Right lobe of liver (tissue), 6 donors: ENCODE data around the gene OR2T8. TPM values are rescaled to one million over a fixed set of nuclear protein-coding genes. Genes with fewer than 3 reads are reported as not detected.

Source experiments
- ATAC-seq, 4 donors: fragments of 200-7000 bp; cut with Tn5 transposase; one replicate each; pipeline ENCODE4 v1.9.1; 2020; ENCODE audit warnings: mild to moderate bottlenecking in 4 of 4, moderate library complexity in 4 of 4
- DNase-seq, 3 donors: peaks; one replicate each; pipeline ENCODE4 v3.0.0-alpha.2; 2020
- H3K27ac ChIP-seq, 3 donors: fragments of 200-600 bp; one replicate each; pipeline ENCODE4 v1.8.0; 2022
- H3K27me3 ChIP-seq, 2 donors: fragments of 200-600 bp; one replicate each; pipeline ENCODE4 v1.8.0; 2022
- H3K36me3 ChIP-seq, 4 donors: fragments of 200-600 bp; sonication (generic) in 1 of 4; one replicate each; pipeline versions ENCODE4 v1.5.1 to v1.8.0; 2017 to 2022; ENCODE audit warnings: control low read depth in 1 of 4
- H3K4me1 ChIP-seq, 4 donors: fragments of 200-600 bp; sonication (generic) in 1 of 4; one replicate each; pipeline versions ENCODE4 v1.5.1 to v1.8.0; 2017 to 2022; ENCODE audit warnings: control low read depth in 1 of 4
- H3K4me3 ChIP-seq, 3 donors: fragments of 200-600 bp; one replicate each; pipeline ENCODE4 v1.8.0; 2022
- H3K9me3 ChIP-seq, 4 donors: fragments of 200-600 bp; sonication (generic) in 1 of 4; one replicate each; pipeline versions ENCODE4 v1.5.1 to v1.8.0; 2017 to 2022; ENCODE audit warnings: control low read depth in 1 of 4
- CTCF ChIP-seq, 4 donors: fragments of 200-600 bp in 3 of 4; fragments of 450-650 bp in 1 of 4; IDR thresholded peaks; one replicate each; pipeline versions ENCODE4 v1.5.1 to v1.8.0; 2016 to 2022; ENCODE audit warnings: antibody characterized with exemption in 4 of 4, mild to moderate bottlenecking in 2 of 4
- POLR2A ChIP-seq: fragments of 450-650 bp; IDR thresholded peaks from one replicate; pipeline ENCODE4 v1.6.1; 2017; ENCODE audit warnings: antibody characterized with exemption, mild to moderate bottlenecking
- WGBS: methylation state at CpG from one replicate; pipeline ENCODE4 v1.1.6; 2018; ENCODE audit warnings: low coverage, low lambda C conversion rate; ENCODE audit not compliant: insufficient coverage; ENCODE audit errors: missing lambda C conversion rate; 5-methylcytosine and 5-hydroxymethylcytosine counted together
- intact Hi-C, 2 donors: fragments of 100-400 bp; cut with DNase I; formaldehyde crosslinking; loops; one replicate each; pipeline versions ENCODE4 v1.11.2 to v1.14.1; 2022
- total RNA-seq, 6 experiments: library from RNA; depleted of rRNA in 2 of 6; stranded (reverse); fragments of >200 nt in 2 of 6; fragmentation: NEBNext Ultra II Directional in 3 of 6; extraction: Animal tissue kit (Norgen Biotek cat#: 25700) in 3 of 6; gene quantifications; one replicate each; pipeline versions ENCODE4 v1.1.0 to v1.2.4, GENCODE V29; 2016 to 2023
- donor health status: DM: no; HTN: yes; CAD: no.
- donor health status: DM: no; HTN: no; CAD: no.
- donor health status: DM: no; HTN: no; CAD: no.
- donor health status: DM: no; HTN: yes; CAD: no.
- donor health status: DM: no; HTN: yes; CAD: no.

Gene OR2T8
- total RNA-seq, 6 experiments from 2014 or later: not detected

- TF ChIP-seq POLR2A (no peak), CTCF (IDR thresholded peaks at IDR 0.05) (no peak)
- no peak overlapping the region for H3K27ac ChIP-seq
- DNase-seq (no peak), ATAC-seq (no peak)
- H3K27me3 ChIP-seq: no peaks in the 10 kb centered on the region
- intact Hi-C loops: no loop called here
- 15% methylated on average over 3 of the region's 3 CpGs for WGBS
- H3K9me3 ChIP-seq: no peaks in the 10 kb centered on the region
- no peak overlapping the region for H3K4me3 ChIP-seq
- H3K4me1 ChIP-seq: no peaks in the 10 kb centered on the region
- no peaks in the 10 kb centered on the region for H3K36me3 ChIP-seq
These were observed 41.7 kb downstream of the OR2T8 start for GRCh38 chr1:247961791-247962190.

GRCh38 chr1:247962911-247963588 is 43.0 kb downstream of the OR2T8 start:
- Histone ChIP-seq H3K27me3 (no peaks in the 10 kb centered on the region), H3K4me1 (no peaks in the 10 kb centered on the region), H3K27ac (no peak overlapping the region), H3K4me3 (no peak overlapping the region), H3K36me3 (no peaks in the 10 kb centered on the region), H3K9me3 (no peaks in the 10 kb centered on the region)
- WGBS: 34% methylated on average over 4 of the region's 4 CpGs
- DNase-seq (no peak), ATAC-seq (no peak)
- TF ChIP-seq POLR2A: no peak
- TF ChIP-seq CTCF (IDR thresholded peaks at IDR 0.05): no peak
- intact Hi-C loops: no loop called here

- intact Hi-C loops: no loop called here
- WGBS: 62% methylated on average over 2 of the region's 2 CpGs
- no peak for DNase-seq
- Histone ChIP-seq H3K9me3 (no peaks in the 10 kb centered on the region), H3K4me1 (no peaks in the 10 kb centered on the region), H3K27ac (no peak within 1 kb of the TSS), H3K36me3 (no peaks in the 10 kb centered on the region), H3K27me3 (no peaks in the 10 kb centered on the region), H3K4me3 (no peak within 1 kb of the TSS)
- no peak for TF ChIP-seq POLR2A
- TF ChIP-seq CTCF (IDR thresholded peaks at IDR 0.05): no peak
- no peak for ATAC-seq
These were observed 44.9 kb downstream of the OR2T8 start, which contains the start of gene OR2AK2 for GRCh38 chr1:247964933-247965332. Gene OR2AK2, plus strand, starts transcription at chr1:247965233. Its CDS starts 144 bp downstream, at chr1:247965377.

- no peak for TF ChIP-seq POLR2A
- TF ChIP-seq CTCF (IDR thresholded peaks at IDR 0.05): no peak
- DNase-seq (no peak), ATAC-seq (no peak)
- intact Hi-C loops: no loop called here
- Histone ChIP-seq H3K27ac (no peak overlapping the region), H3K9me3 (no peaks in the 10 kb centered on the region), H3K36me3 (no peaks in the 10 kb centered on the region), H3K4me3 (no peak overlapping the region), H3K27me3 (no peaks in the 10 kb centered on the region), H3K4me1 (no peaks in the 10 kb centered on the region)
- WGBS: 36% methylated on average over 3 of the region's 5 CpGs
These were observed 46.6 kb downstream of the OR2T8 start for GRCh38 chr1:247966532-247967204.

Other genes starting within 250 kb of the OR2T8 start
- not detected for gene OR13G1, start 240.5 kb upstream of the OR2T8 start, total RNA-seq
- not detected for gene OR6F1, start 203.6 kb upstream of the OR2T8 start, total RNA-seq
- gene OR14K1, start 181.6 kb upstream of the OR2T8 start, total RNA-seq: not detected
- gene OR14A2, start 172.1 kb upstream of the OR2T8 start, total RNA-seq: not detected
- gene OR1C1, start 159.7 kb upstream of the OR2T8 start, total RNA-seq: not detected
- gene OR14A16, start 96.1 kb upstream of the OR2T8 start, total RNA-seq: not detected
- gene OR11L1, start 78.4 kb upstream of the OR2T8 start, total RNA-seq: not detected
- 1 to 10 TPM in 3 of 6 experiments, under 1 TPM in 2, not detected in 1; 0.29 to 5.5 (median 2.1) TPM for gene TRIM58, start 63.1 kb upstream of the OR2T8 start, total RNA-seq
- gene OR2W3, start 24.7 kb upstream of the OR2T8 start, total RNA-seq: 1 to 10 TPM in 1 of 6 experiments, under 1 TPM in 2, not detected in 3; 0.24 to 1.2 (median 0.43) TPM
- gene OR2AJ1, start 4.6 kb downstream of the OR2T8 start, total RNA-seq: not detected
- not detected for gene OR2L8, start 28.6 kb downstream of the OR2T8 start, total RNA-seq
- not detected for gene OR2AK2, start 45.0 kb downstream of the OR2T8 start, total RNA-seq
- gene OR2L5, start 93.4 kb downstream of the OR2T8 start, total RNA-seq: not detected
- gene OR2L2, start 109.8 kb downstream of the OR2T8 start, total RNA-seq: under 1 TPM in 1 of 6 experiments, not detected in 5; 0.17 TPM
- gene OR2L3, start 126.6 kb downstream of the OR2T8 start, total RNA-seq: not detected
- not detected for gene OR2L13, start 174.9 kb downstream of the OR2T8 start, total RNA-seq
- not detected for gene OR2M5, start 224.9 kb downstream of the OR2T8 start, total RNA-seq